Adrenal gland (tissue), 12 donors: ENCODE results near the gene FAP. TPM values are rescaled to one million over a fixed set of nuclear protein-coding genes. Genes with fewer than 3 reads are reported as not detected.

Experiments
- DNase-seq, 7 donors: peaks; one replicate each; pipeline ENCODE4 v3.0.0-alpha.2; 2019 to 2020
- H3K27ac ChIP-seq, 5 donors: fragments of 200-600 bp; sonication (generic) in 4 of 5; 1 replicate in 3 of 5; 2 replicates in 2 of 5; pipeline versions ENCODE4 v1.5.1 to v1.8.0; 2016 to 2020; ENCODE audit warnings: mild to moderate bottlenecking in 1 of 5
- H3K27me3 ChIP-seq: fragments of 200-600 bp; 2 replicates; pipeline ENCODE4 v1.8.0; 2021
- H3K36me3 ChIP-seq, 2 donors: fragments of 200-600 bp; replicated peaks in 1 of 2; 1 replicate in 1 of 2; 2 replicates in 1 of 2; pipeline versions ENCODE4 v1.5.1 to v1.8.0; 2018 to 2022
- H3K4me1 ChIP-seq, 2 donors: fragments of 200-600 bp; replicated peaks in 1 of 2; 1 replicate in 1 of 2; 2 replicates in 1 of 2; pipeline versions ENCODE4 v1.5.1 to v1.8.0; 2018 to 2021
- H3K4me3 ChIP-seq, 4 donors: fragments of 200-600 bp; sonication (generic) in 3 of 4; one replicate each; pipeline ENCODE4 v1.5.1; 2016 to 2018
- H3K9me3 ChIP-seq, 3 donors: fragments of 200-600 bp; sonication (generic) in 1 of 3; replicated peaks in 1 of 3; 1 replicate in 2 of 3; 2 replicates in 1 of 3; pipeline versions ENCODE4 v1.5.1 to v1.8.0; 2016 to 2021
- POLR2A ChIP-seq, 2 donors: fragments of 450-650 bp; IDR thresholded peaks; one replicate each; pipeline ENCODE4 v1.6.1; 2017; ENCODE audit warnings: antibody characterized with exemption in 2 of 2, mild to moderate bottlenecking in 2 of 2, moderate library complexity in 1 of 2
- WGBS, 4 donors: extraction: QIAGEN DNeasy Blood & Tissue Kit in 2 of 4; methylation state at CpG; one replicate each; pipeline versions ENCODE4 v1.1.5 to v1.1.7; 2013 to 2017; 5-methylcytosine and 5-hydroxymethylcytosine counted together
- intact Hi-C, 2 donors: fragments of 100-400 bp; cut with DNase I; formaldehyde crosslinking; loops; one replicate each; pipeline versions ENCODE4 v1.14.1 to v1.15.0; 2022 to 2023
- polyA plus RNA-seq, 3 donors: library from polyadenylated mRNA; stranded (reverse); fragments of 200-250 nt in 2 of 3; fragments of 350-450 nt in 1 of 3; fragmentation: Illumina TruSeq in 1 of 3; extraction: RNeasy Lipid Tissue Mini Kit (QIAGEN cat#74804) in 1 of 3; gene quantifications; one replicate each; pipeline ENCODE4 v1.2.3, GENCODE V29; 2013 to 2014
- total RNA-seq, 9 donors: library from RNA; depleted of rRNA in 4 of 9; stranded (reverse); fragments of >200 nt in 4 of 9; fragments of 120-200 nt in 1 of 9; fragmentation: NEBNext Ultra II Directional in 1 of 9; extraction: Animal tissue kit (Norgen Biotek cat#: 25700) in 1 of 9; gene quantifications; one replicate each; pipeline versions ENCODE4 v1.1.0 to v1.2.4, GENCODE V29; 2013 to 2023
- TF ChIP-seq, protein P1 (sequence below), 6 experiments: fragments of 450-650 bp in 4 of 6; fragments of 200-600 bp in 2 of 6; sonication (generic) in 1 of 6; IDR thresholded peaks; 1 replicate in 5 of 6; 2 replicates in 1 of 6; pipeline versions ENCODE4 v1.5.1 to v1.8.0; 2016 to 2021; ENCODE audit warnings: antibody characterized with exemption in 6 of 6, mild to moderate bottlenecking in 2 of 6, moderate library complexity in 1 of 6
- donor health status: healthy with polysubstance abuse.
- donor health status: Bipolar disorder and iron deficiency.
- donor health status: DM: yes; HTN: yes; CAD: no.
- donor health status: DM: no; HTN: no; CAD: no.
- donor health status: DM: no; HTN: no; CAD: no.
- donor health status: DM: yes; HTN: yes; CAD: no.

Gene FAP
- total and polyA plus RNA-seq, 12 donors: 0.18 to 6.0 (median 0.64) TPM; not detected in 1

DNA sequence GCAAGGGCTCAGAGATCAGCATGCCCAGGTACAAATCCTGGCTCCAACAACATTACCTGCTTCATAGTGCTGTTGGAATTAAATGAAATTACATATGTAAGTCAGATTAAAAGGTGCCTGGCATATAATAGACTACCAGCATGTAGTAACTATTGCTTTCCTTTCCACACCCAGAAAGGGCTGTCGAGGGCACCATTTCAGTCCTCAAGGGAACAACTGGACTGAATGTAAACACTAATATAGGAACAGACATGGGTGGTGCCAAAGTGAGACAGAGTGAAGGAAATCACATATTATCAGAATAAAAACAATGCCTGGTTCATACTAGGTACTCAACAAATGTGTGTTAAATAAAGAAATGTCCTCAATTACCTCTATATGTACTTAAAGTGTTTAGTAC, 43.3 kb downstream of the FAP start:
- Histone ChIP-seq H3K36me3 (no peaks in the 10 kb centered on the region), H3K4me1 (no peaks in the 10 kb centered on the region), H3K27me3 (no peaks in the 10 kb centered on the region), H3K27ac (no peak overlapping the region), H3K4me3 (no peak overlapping the region), H3K9me3 (no peaks in the 10 kb centered on the region)
- no peak for TF ChIP-seq POLR2A (IDR thresholded peaks at IDR 0.05)
- TF ChIP-seq, protein P1, sequence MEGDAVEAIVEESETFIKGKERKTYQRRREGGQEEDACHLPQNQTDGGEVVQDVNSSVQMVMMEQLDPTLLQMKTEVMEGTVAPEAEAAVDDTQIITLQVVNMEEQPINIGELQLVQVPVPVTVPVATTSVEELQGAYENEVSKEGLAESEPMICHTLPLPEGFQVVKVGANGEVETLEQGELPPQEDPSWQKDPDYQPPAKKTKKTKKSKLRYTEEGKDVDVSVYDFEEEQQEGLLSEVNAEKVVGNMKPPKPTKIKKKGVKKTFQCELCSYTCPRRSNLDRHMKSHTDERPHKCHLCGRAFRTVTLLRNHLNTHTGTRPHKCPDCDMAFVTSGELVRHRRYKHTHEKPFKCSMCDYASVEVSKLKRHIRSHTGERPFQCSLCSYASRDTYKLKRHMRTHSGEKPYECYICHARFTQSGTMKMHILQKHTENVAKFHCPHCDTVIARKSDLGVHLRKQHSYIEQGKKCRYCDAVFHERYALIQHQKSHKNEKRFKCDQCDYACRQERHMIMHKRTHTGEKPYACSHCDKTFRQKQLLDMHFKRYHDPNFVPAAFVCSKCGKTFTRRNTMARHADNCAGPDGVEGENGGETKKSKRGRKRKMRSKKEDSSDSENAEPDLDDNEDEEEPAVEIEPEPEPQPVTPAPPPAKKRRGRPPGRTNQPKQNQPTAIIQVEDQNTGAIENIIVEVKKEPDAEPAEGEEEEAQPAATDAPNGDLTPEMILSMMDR (IDR thresholded peaks at IDR 0.05): no peak
- 81 to 96% (median 86%) methylated on average over 1 of the region's 1 CpG for WGBS, 4 donors
- DNase-seq: no peak
- intact Hi-C loops: no loop called here

DNA sequence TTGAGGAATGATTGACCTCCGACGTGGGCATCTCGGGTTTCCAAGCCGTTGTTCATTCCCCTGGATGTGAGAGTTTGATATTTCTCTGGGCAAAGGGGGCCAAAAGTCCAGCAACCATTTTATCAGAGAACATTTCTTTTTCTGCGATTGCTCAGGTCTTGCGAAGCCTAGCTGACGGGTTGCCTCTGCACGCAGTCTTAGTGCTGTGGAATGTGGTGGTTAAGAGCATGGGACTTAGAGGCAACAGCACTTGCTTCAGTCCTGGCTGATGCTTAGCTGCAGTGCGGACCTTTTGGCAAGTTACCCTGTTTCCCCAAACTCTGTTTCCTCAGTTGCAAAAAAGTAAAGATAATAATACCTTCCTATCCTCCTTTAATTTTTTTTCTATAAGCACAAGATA, 45.0 kb downstream of the FAP start:
- Histone ChIP-seq H3K9me3 (no peaks in the 10 kb centered on the region), H3K4me1 (no peaks in the 10 kb centered on the region), H3K27ac (no peak overlapping the region), H3K36me3 (no peaks in the 10 kb centered on the region), H3K4me3 (no peak overlapping the region), H3K27me3 (no peaks in the 10 kb centered on the region)
- intact Hi-C loops: no loop called here
- no peak for DNase-seq
- 84 to 93% (median 88%) methylated on average over 9 of the region's 9 CpGs for WGBS, 4 donors
- no peak for TF ChIP-seq POLR2A (IDR thresholded peaks at IDR 0.05)
- TF ChIP-seq, protein P1 (IDR thresholded peaks at IDR 0.05): no peak

DNA sequence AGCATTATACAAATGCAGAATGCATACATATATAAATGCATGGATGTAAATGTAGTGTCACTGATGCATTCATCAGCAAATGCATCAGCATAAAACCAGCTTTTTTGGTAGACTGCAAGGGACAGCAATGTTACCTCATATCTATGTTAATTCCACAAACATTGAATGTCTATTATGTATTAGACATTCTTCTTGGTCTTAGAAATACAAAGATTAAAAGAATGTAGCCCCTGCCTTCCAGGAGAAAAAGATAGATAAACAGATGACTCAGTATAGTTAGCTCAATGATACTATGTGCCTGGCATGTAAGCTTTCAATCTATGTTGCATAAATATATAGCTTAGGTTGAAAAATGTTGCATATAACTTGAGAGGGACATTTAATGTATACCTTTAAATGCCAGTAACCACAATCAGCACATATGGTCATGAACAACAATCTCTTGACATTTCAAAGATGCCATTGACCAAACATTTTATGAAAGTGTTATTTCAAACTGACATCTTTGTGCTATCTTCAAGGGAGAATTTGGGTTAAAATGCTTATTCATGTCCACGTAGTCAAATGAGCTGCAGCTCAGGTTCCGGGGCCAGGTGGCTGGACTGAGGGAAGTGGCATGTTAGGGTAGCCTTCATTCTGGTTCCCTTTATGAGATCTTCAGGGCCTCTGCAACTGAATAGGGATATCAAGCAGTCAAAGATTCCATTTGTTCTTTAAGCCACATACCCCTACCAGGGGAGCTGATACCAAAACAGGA, 46.0 kb downstream of the FAP start:
- Histone ChIP-seq H3K27me3 (no peaks in the 10 kb centered on the region), H3K4me3 (no peak overlapping the region), H3K4me1 (no peaks in the 10 kb centered on the region), H3K36me3 (no peaks in the 10 kb centered on the region), H3K27ac (no peak overlapping the region), H3K9me3 (no peaks in the 10 kb centered on the region)
- 76 to 93% (median 86%) methylated on average over 2 of the region's 2 CpGs for WGBS, 4 donors
- intact Hi-C loops: no loop called here
- TF ChIP-seq POLR2A (IDR thresholded peaks at IDR 0.05): no peak
- TF ChIP-seq, protein P1 (IDR thresholded peaks at IDR 0.05): no peak
- DNase-seq: no peak

DNA sequence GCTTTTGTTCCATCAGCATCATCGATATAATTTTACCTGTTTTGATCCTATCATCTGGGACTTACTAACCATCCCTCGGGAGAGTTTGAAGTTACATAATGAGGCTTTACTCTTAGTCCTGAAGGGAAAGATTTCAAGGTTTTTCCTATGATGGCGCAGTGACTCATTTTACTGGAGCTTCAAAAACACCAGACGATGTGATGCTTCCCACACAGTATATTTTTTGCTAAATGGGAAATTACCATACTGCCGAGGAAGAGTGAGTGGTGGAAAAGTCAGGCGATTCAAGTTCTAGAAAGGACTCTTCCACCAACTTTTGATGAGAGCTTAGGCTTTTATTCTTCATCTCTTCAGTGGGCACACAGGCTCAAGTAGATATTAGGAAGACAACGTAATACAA, 46.6 kb downstream of the FAP start:
- Histone ChIP-seq H3K9me3 (no peaks in the 10 kb centered on the region), H3K27ac (no peak overlapping the region), H3K4me3 (no peak overlapping the region), H3K4me1 (no peaks in the 10 kb centered on the region), H3K36me3 (no peaks in the 10 kb centered on the region), H3K27me3 (no peaks in the 10 kb centered on the region)
- intact Hi-C loops: no loop called here
- no peak for DNase-seq
- 71 to 78% (median 74%) methylated on average over 7 of the region's 7 CpGs for WGBS, 4 donors
- TF ChIP-seq, protein P1 (IDR thresholded peaks at IDR 0.05): no peak
- no peak for TF ChIP-seq POLR2A (IDR thresholded peaks at IDR 0.05)
